Stimulated activated CD8-positive, alpha-beta memory T cell treated with anti-CD3 and anti-CD28 coated beads, Interleukin-12 subunit alpha, Interleukin-12 subunit beta, amount 100 ng/mL, for 24 hours (primary cell): ENCODE results near the gene HLA-DPB1.

Experiments used
- DNase-seq: peaks from one replicate; pipeline ENCODE4 v3.0.0-alpha.2; 2020; ENCODE audit errors: extremely low read depth

The HLA-DPB1 gene

DNA sequence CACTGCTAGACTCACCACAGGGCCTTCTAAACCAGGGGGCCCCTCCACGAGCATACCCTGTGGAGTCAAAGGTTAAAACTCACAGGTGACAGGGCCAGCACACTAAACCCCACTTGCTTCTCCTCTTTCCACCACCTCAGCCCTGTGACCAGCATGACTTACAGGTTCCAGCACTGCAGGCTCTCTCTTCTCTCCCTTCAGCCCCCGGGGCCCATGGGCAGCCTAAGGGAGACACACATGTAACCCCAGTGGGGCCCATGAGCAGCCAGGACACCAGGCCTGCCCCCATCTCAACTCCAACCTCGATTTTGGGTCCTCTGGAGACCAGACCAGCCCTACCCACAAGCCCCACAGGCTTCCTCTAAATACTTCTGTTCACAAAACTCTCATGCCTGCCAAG is 28.0 kb downstream of the HLA-DPB1 start:
- DNase-seq = no peak

- DNase-seq = no peak
Measured at GRCh38 chr6:33104887-33105286, 29.1 kb downstream of the HLA-DPB1 start.

GRCh38 chr6:33105386-33105785 is 29.6 kb downstream of the HLA-DPB1 start:
- DNase-seq = no peak

- DNase-seq = no peak
Measured at GRCh38 chr6:33105916-33106871, 30.4 kb downstream of the HLA-DPB1 start.

DNA sequence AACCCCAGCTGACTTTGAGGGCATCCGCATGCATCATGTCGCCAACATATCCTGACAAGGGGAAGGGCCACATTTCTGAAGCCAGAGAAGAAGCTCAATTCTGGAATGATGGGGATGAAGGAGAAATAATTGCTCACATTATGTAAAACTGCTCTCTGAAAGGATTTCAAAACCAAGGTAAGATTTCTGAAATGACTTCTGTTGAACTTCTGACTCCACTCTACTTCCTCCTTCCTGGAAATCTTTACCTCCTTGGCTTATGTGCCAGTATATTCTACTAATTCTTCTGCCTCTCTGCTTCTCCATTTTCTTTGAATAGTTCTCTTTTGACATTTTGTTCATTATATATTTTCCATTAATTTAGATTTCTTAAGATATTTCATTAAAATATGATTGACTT is 31.9 kb downstream of the HLA-DPB1 start:
- no peak for DNase-seq

GRCh38 chr6:33108307-33108706 is 32.5 kb downstream of the HLA-DPB1 start:
- DNase-seq = no peak

DNA sequence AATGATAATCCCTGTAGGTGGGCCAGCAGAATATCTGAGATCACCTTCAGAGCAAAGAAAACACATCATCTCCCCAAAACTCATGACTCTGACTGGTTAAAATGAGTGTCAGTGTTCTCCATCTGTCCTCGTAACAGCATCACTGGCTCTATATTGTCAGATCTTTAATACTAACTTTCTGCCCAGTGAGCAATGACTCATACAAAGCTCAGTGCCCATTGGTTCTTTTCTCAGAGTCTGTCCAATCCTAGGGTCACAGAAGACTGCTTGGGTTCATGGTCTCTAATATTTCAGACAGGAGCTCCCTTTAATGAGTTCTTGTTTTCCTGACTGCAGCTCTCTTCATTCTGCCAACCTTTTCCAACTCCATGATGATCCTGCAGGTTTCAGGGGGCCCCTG is 36.4 kb downstream of the HLA-DPB1 start:
- DNase-seq = no peak

DNA sequence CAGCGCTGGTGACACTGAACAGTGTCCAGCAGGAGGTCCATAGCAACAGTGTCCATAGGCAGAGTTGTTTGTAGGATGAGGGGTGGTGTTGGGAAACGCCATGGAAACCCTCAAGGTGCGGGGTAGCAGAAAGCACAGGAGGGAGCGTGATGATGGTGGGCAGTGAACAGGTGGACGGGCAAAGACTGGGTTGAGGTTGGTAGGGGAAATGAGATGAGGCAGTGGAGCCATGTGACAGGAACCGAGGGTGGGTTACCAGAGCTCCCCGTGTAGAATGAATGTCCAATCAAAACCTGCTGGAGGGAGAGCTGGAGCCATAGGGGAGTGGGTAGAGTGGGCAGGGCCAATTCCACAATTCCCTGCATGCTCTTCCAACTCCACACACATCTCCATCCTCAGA is 38.0 kb downstream of the HLA-DPB1 start:
- no peak for DNase-seq

DNA sequence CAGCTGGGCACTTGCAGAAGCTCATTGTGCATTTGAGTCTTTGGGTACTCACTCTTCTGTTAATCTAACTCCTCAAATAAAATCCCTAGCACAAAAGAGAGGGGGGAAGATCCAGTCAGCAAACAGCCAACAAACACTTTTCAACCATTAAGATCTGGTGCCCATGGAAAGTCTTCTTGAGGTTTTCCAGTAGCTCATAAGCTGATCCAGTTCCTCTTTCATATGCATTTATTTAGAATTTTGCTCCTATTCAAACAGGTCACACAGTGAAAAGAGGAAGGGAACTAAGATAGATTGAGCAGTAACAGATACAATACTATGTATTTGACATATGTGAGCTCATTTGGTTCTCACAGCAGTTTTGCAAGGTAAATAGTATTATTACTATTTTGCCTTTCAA is 38.6 kb downstream of the HLA-DPB1 start:
- DNase-seq = no peak

GRCh38 chr6:33116417-33116816 is 40.6 kb downstream of the HLA-DPB1 start:
- DNase-seq = no peak

- DNase-seq = no peak
Measured at GRCh38 chr6:33116841-33117711, 41.3 kb downstream of the HLA-DPB1 start.

- DNase-seq = no peak
Measured at GRCh38 chr6:33117811-33118277, 42.1 kb downstream of the HLA-DPB1 start.

GRCh38 chr6:33118525-33119123 is 42.8 kb downstream of the HLA-DPB1 start:
- DNase-seq = no peak

- DNase-seq = no peak
Measured at GRCh38 chr6:33120001-33120400, 44.2 kb downstream of the HLA-DPB1 start.

DNA sequence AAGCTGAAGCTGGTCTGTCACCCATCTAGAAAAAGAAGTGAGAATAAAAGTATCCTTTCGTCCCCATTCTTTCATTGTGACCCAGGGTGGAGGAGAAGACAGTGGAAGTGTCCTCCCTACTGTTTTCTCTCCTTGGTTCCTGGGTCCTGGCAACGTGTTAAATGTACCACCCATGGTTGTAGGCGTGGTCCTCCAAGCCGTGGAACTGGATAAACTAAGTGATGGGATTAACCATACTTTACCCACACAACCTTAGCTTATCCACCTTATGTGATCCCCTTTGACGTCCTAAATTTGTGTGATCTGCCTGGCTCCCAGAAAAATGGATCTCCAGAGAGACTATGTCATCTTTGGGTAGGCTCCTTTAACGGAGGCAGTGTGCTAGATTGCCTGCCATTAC is 47.4 kb downstream of the HLA-DPB1 start:
- DNase-seq = no peak

GRCh38 chr6:33123732-33124524 is 48.1 kb downstream of the HLA-DPB1 start:
- DNase-seq = no peak

DNA sequence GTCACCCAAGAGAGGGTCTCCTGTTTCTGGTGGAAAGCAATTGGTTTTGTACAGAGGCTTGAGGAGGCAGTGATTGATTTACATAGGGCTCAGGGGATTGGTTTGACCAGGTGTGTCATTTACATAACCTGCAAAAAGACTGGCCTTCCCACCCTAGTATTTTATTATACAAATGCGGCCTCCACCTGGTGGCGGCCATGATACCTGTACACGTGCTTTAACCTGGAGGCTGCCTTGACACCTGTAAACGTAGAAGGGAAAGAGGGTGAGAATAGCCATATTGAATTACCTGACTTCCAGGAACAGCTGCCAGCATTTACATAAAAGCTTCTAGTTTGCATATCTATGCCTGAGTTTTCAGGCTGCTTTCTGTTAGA is 48.7 kb downstream of the HLA-DPB1 start:
- no peak for DNase-seq

DNA sequence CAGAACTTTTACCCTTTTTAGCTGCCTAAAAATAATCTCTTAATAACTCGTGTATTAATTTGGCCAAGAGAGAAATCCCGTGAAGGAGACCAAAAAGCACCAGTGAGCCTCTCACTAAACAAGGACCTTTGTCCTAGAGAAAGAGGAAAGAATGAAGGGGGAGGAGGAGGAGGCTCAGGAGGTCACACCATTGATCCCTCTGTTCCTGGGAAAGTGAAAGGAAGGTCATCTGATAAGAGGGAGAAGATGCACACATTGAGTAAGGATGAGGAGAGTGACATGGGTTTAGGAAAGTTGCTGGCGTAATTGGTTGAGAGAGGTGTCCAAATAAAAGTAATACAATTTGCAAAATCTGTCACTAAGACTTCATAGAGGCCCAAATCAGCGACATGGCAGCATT is 49.2 kb downstream of the HLA-DPB1 start:
- no peak for DNase-seq

- peak; percentile 27 for DNase-seq
Measured at GRCh38 chr6:33126101-33126714, 50.4 kb downstream of the HLA-DPB1 start.

- DNase-seq = no peak
Measured at GRCh38 chr6:33128318-33128717, 52.5 kb downstream of the HLA-DPB1 start.

GRCh38 chr6:33132081-33132524 is 56.3 kb downstream of the HLA-DPB1 start:
- no peak for DNase-seq
